GM21528 (cell line): ENCODE measurements around the gene PIGL.
"Not testable (repeated sequence)": the region's sequence is repeated elsewhere in the genome, so short reads cannot be mapped to it uniquely, and the experiment has no call there.

ENCODE experiments used
- ATAC-seq: cut with Tn5 transposase; IDR thresholded peaks from one replicate; pipeline ENCODE4 v1.9.1; 2021; ENCODE audit warnings: mild to moderate bottlenecking, moderate library complexity; ENCODE audit not compliant: unreplicated experiment, low FRiP score

PIGL gene

GRCh38 chr17:16217002-16217635 is at the start of gene PIGL:
TSS of gene PIGL (plus strand) at chr17:16217210. CDS start at chr17:16217227, 17 bp downstream.
- no peak for ATAC-seq

DNA sequence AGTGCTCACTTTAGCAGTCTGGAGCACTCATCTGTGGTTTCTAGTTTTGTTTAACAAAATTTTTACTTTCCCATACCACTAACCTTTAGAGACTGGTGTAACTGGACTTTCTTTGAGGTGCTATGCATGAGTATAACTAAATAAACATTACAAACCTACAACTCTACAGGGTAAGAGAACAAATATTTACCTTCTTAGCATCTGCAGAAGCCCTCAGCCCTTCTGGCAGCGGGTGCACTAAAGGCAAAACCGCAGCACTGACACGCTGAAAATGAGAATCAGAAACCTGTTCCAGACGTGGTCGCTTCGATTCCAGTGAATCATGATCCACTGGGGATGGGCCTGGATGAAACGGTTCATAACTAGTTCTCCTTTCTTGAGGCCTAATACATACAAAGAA is 45.4 kb upstream of the PIGL start:
- no peak for ATAC-seq

DNA sequence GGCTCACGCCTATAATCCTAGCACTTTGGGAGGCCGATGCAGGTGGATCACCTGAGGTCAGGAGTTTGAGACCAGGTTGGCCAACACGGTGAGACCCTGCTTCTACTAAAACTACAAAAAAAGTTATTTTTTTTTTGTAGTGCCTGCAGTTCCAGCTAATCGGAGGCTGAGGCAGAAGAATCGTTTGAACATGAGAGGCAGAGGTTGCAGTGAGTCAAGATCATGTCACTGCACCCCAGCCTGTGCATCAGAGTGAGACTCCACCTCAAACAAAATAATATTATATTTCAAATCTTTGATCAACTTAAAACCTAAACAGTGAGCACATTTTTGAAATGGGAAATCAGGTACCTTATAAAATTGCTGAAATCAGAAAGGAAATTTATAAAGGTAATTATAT is 38.2 kb upstream of the PIGL start:
- no peak for ATAC-seq

GRCh38 chr17:16181581-16181980 is 35.4 kb upstream of the PIGL start:
- no peak for ATAC-seq

DNA sequence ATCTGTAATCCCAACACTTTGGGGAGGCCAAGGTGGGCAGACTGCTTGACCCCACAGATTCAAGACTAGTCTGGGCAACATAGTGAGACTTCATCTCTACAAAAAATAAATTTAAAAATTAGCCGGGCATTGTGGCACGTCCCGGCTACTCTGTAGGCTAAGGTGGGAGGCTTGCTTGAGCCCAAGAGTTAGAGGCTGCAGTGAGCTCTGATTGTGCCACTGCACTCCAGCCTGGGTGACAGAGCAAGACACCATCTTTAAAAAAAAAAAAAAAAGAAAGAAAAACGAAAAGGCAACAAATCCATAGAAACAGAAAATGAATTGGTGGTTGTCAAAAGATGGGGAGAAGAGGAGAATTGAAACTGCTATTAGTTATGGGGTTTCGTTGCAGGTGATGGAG is 29.4 kb upstream of the PIGL start:
- ATAC-seq: no peak

DNA sequence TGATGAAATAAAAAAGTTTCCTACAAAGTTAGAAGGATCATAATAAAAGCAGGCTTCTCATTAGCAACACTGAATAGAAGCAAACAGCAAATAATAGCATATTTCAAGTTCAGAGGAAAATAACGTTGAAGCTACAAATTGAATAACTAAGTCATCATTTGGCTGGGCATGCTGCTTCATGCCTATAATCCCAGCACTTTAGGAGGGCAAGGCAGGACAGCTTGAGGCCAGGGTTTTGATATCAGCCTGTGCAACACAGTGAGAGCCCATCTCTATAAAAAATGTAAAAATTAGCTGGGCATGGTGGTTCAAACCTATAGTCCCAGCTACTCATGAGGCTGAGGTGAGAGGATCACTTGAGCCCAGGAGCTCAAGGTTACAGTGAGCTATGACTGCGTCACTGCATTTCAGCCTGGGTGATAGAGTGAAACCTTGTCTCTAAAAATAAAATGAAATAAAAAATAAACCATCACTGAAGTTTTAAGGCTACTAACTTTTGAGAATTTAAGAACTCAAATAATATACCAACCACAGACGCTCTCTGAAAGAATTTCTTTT is 27.1 kb upstream of the PIGL start:
- ATAC-seq: no peak

GRCh38 chr17:16190703-16191360 is 26.2 kb upstream of the PIGL start:
- no peak for ATAC-seq

DNA sequence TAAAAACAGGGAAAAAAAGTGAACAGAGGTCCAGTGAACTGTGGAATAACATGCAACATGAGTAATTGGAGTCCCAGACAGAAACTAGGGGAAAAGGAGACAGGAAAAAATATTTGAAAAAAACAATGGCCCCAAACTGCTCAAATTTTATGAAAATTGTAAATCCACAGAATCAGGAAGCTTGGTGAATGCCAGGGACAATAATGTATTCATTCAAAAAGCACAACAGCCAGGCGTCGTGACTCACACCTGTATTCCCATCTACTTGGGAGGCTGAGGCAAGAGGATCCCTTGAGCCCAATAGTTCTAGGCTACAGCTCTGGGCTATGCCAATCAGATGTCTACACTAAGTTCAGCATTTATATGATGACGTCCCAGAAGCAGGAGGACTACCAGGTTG is 25.4 kb upstream of the PIGL start:
- no peak for ATAC-seq

DNA sequence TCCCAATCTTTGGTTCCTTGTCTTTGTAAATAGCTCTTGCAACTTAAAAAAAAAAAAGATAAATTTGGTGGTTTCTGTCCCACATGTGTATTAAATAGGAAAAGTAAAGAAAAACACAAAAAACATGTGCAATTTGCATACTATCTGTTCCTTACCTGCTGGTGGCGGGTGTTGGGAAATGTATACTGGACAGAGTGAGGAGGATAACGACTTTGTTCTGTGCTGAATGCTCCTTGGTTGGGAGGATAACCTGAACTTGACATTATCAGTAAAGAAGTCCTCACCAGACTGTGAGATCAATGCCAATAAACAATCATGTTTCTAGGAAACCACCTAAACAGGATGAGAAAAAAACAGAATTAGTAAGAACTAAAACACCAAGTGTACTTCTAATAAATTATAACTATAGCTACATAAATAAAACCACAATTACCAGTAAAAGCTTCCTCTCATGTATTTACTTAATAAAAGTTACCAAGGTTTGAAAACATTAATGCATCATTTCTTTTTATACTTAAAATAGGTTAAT is 22.6 kb upstream of the PIGL start:
- ATAC-seq: not testable (repeated sequence)

DNA sequence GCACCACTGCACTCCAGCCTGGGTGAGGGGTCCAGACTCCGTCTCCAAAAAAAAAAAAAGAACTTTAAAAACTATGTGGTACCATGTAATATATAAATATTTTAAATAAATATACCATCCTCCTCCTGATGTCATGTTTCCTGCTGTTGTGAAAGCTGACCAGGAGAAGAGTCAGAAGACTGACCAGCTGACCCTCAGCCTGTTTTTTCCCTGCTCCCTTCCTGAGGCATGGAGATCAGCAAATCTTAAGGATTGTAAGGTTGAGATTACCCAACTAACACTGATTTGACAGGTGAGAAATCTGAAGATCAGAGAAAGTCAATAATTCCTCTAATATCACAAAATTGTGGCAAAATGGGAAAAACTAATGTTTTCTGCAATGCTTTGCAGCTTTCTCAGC is 19.7 kb upstream of the PIGL start:
- ATAC-seq: no peak

- ATAC-seq: no peak
These were observed 17.9 kb upstream of the PIGL start for GRCh38 chr17:16199093-16199492.

DNA sequence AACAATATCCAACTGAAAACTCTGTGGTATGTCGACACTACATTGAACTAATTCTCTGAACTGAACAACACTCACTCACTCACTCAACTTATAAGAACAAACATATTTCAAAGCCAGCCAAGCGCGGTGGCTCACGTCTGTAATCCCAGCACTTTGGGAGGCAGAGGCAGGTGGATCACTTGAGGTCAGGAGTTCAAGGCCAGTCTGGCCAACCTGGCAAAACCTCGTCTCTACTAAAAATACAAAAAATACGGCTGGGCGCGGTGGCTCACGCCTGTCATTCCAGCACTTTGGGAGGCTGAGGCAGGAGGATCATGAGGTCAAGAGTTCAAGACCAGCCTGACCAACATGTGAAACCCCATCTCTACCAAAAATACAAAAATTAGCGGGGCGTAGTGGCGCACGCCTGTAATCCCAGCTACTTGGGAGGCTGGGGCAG is 15.3 kb upstream of the PIGL start:
- ATAC-seq: not testable (repeated sequence)

DNA sequence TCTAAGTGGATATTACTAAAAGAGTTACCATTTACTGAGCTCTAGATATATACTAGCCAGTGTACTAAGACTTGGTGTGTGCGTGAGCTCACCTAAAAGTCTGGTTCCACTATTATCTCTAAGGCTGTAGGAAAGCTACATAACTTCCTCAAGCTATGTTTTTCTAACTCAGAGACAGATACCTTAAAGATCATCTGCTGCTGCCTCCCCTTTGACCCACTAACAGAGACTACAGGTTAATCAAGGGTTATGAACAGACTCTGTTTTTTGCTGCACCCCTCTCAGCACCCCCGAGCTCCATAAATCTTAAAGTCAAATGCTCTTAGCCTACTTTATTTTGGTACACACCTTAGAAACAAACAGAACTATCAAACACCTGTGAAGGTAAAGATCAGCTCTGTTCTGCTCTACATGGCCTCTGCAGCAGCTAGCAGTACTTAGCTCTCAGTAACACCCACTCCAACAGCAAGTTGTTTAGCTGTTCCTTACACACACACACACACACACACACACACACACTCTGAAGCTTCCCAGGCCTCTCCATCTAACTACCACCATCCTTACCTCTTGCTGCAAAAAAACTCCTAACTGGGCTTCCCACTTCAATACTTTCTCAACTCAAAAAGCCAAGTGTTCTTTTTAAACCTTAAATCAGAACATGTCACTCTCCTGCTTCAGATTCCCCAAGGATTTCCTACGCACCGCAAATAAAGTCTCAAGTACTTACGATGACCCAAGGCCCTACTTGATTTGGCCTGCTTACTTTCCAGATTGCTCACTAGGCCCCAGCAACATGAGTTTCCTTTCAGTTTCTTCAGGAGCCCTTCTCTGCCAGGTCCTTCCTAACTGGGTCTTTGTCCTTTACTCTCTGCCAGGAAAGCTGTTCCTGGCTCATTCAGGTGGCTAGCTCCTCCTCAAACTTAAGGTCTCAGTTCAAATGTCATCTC is 14.2 kb upstream of the PIGL start:
- ATAC-seq: not testable (repeated sequence)

DNA sequence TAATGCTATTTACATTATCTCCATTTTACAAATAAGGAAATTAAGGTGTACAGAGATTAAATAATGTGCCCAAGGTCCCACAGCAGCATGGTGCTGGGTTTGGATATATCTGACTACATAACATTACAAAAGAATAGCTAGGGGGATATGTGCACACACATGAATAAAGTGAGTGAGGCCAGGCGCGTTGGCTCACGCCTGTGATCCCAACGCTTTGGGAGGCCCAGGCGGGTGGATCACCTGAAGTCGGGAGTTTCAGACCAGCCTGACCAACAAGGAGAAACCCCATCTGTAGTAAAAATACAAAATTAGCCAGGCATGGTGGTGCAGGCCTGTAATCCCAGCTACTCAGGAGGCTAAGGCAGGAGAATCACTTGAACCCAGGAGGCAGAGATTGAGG is 12.2 kb upstream of the PIGL start:
- ATAC-seq: not testable (repeated sequence)

DNA sequence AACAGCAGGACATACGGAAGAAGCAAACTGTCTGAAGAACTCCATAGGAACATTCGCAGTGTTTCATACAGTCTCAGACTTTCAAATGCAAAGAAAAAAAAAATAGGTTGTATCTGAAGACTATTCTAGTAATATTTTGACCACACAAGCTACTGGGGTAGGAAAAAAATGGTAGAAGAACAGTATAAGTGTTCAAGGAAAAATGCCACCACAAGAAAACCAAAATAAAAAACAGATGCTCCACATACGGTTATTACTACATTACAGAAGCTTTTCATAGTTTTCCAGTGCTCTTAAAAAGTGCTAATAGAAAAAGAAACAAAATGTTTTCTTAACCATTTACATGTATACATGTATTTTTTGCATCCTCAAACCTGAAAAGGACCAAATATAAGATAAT is 5.4 kb upstream of the PIGL start:
- ATAC-seq: no peak

DNA sequence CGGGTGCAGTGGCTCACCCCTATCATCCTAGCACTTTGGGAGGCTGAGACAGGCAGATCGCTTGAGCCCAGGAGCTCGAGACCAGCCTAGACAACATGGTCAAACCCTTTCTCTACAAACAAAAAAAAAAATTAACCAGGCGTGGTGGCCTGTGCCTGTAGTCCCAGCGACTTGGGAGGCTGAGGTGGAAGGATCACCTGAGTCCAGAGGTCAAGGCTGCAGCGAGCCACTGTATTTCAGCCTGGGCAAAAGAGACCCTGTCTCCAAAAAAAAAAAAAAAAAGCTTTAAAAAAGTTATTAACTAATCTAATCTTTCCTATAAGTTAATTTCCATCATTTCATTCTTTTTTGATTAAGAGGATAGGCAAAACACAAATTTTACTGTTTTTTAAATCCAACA is 4.2 kb upstream of the PIGL start:
- ATAC-seq: no peak

- ATAC-seq: peak; percentile 13
These were observed 2.6 kb upstream of the PIGL start for GRCh38 chr17:16214190-16215001.

DNA sequence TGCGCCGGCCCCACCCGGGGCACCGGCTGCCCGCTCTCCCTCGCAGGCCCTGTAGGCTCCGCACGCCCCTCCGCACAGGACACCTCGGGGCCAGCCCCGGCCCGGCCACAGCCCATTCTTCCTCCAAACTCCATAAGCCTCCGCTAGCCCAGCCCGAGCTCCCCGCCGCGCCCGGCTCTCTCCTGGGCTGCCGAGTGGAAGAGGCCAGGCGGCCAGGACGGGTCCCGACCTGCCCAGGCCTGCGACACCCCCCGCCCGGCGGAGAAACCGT is 2.1 kb upstream of the PIGL start:
- ATAC-seq: peak; percentile 42

DNA sequence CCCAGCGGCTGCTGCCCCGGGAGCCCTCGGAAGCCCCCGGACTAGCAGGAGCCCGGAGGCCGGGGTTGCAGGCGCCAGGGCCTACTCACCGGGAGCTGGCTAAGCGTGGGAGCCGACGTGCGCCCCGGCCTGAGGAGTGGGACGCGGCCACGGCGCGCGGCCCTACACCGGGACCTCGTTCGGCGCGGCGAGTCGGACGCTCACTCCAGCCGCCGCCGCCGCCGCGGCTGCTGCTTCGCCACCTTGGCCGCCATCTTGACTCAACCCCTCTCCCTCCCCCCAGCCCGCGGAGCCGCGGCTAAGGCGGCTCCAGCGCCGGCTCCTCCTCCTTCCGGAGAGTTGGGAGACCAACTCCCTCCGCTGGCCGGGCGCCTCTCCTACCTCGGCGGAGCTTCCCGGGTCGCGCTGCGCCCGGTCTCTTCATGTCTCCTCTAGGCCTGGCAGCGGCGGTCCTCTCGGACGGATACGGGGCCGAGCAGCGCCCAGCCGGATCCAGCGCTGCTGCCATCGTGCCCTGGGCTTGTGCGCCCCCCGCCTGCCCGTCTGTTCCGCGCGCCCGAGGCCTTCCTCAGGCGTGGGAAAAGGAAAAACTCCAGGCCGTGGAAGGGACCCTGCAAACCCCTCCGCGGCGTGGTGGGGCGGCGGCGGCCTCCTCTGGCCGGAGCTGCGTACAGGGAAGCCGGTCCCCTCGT is 1.6 kb upstream of the PIGL start, which contains the start of gene NCOR1:
Gene NCOR1, minus strand, starts transcription at position 262 of the 692 bp plus-strand sequence. CDS start 20,965 bp downstream, outside the sequence.
- peak; percentile 60 for ATAC-seq
